DOHH2 (cell line): ENCODE measurements around the gene LTBR.

Experiments
- H3F3A ChIP-seq: fragments of 200-600 bp; sonication (generic), shearing (Covaris generic); 2 replicates; pipeline ENCODE4 v1.6.0; 2016; ENCODE audit warnings: antibody characterized with exemption, mild to moderate bottlenecking; ENCODE audit not compliant: control insufficient read depth, insufficient read depth
- H3K27ac ChIP-seq: fragments of 200-600 bp; sonication (generic); 2 replicates; pipeline ENCODE4 v1.5.1; 2014; ENCODE audit warnings: low read depth, mild to moderate bottlenecking, low read length, moderate library complexity
- H3K27me3 ChIP-seq: fragments of 200-600 bp; sonication (generic); 2 replicates; pipeline ENCODE4 v1.6.1; 2014; ENCODE audit warnings: mild to moderate bottlenecking, low read length, mixed read lengths; ENCODE audit not compliant: control insufficient read depth
- H3K36me3 ChIP-seq: fragments of 200-600 bp; sonication (generic); 2 replicates; pipeline ENCODE4 v1.6.1; 2014; ENCODE audit warnings: mild to moderate bottlenecking, low read length, moderate library complexity, mixed read lengths; ENCODE audit not compliant: control insufficient read depth
- H3K4me1 ChIP-seq: fragments of 200-600 bp; sonication (generic); 2 replicates; pipeline ENCODE4 v1.6.1; 2014; ENCODE audit warnings: mild to moderate bottlenecking, low read length, mixed read lengths; ENCODE audit not compliant: control insufficient read depth
- H3K4me2 ChIP-seq: fragments of 200-600 bp; sonication (generic); 2 replicates; pipeline ENCODE4 v1.6.0; 2014; ENCODE audit warnings: mild to moderate bottlenecking, low read length, moderate library complexity
- H3K4me3 ChIP-seq: fragments of 200-600 bp; sonication (generic); 2 replicates; pipeline ENCODE4 v1.5.1; 2014; ENCODE audit warnings: mild to moderate bottlenecking, low read length, mixed read lengths
- H3K79me2 ChIP-seq: fragments of 200-600 bp; sonication (generic); 2 replicates; pipeline ENCODE4 v1.6.1; 2014; ENCODE audit warnings: mild to moderate bottlenecking, low read length, mixed read lengths; ENCODE audit not compliant: control insufficient read depth
- H3K9me2 ChIP-seq: fragments of 200-600 bp; sonication (generic); replicated peaks from 2 replicates; pipeline ENCODE4 v1.6.1; 2014; ENCODE audit warnings: mild to moderate bottlenecking, low read length, mixed read lengths; ENCODE audit not compliant: control insufficient read depth
- H3K9me3 ChIP-seq: fragments of 200-600 bp; sonication (generic); 2 replicates; pipeline ENCODE4 v1.6.1; 2014; ENCODE audit warnings: antibody characterized with exemption, low read length, mixed read lengths; ENCODE audit not compliant: control insufficient read depth, insufficient read depth
- H4K20me1 ChIP-seq: fragments of 200-600 bp; sonication (generic); 2 replicates; pipeline ENCODE4 v1.6.0; 2014; ENCODE audit warnings: low read depth, mild to moderate bottlenecking, antibody characterized with exemption, low read length, moderate library complexity; ENCODE audit not compliant: control insufficient read depth, insufficient read depth
- CTCF ChIP-seq: fragments of 200-600 bp; sonication (generic); IDR thresholded peaks from one replicate; pipeline ENCODE4 v1.5.1; 2014; ENCODE audit warnings: antibody characterized with exemption, mild to moderate bottlenecking, low read depth, low read length; ENCODE audit not compliant: poor library complexity, severe bottlenecking
- EZH2phosphoT487 ChIP-seq: fragments of 200-600 bp; sonication (generic); IDR thresholded peaks from 2 replicates; pipeline ENCODE4 v1.6.1; 2017; ENCODE audit warnings: borderline replicate concordance, mild to moderate bottlenecking, antibody characterized with exemption, low read length, moderate library complexity, mixed read lengths

The LTBR gene

GRCh38 chr12:6387541-6387940 is 3.6 kb downstream of the LTBR start:
- Histone ChIP-seq H3F3A (no peaks in the 10 kb centered on the region), H3K27ac (no peak overlapping the region), H3K9me2 (no peaks in the 10 kb centered on the region), H3K9me3 (no peaks in the 10 kb centered on the region), H3K79me2 (no peaks in the 10 kb centered on the region), H3K4me1 (no peaks in the 10 kb centered on the region), H3K4me2 (no peak overlapping the region), H4K20me1 (no peaks in the 10 kb centered on the region), H3K4me3 (no peak overlapping the region), H3K36me3 (no peaks in the 10 kb centered on the region), H3K27me3 (peaks cover 25% of the 10 kb centered on the region)
- TF ChIP-seq EZH2phosphoT487 (no peak), CTCF (no peak)

GRCh38 chr12:6390084-6390799 is 6.3 kb downstream of the LTBR start:
- Histone ChIP-seq H3K79me2 (no peaks in the 10 kb centered on the region), H3K4me1 (no peaks in the 10 kb centered on the region), H3K9me2 (no peaks in the 10 kb centered on the region), H3K4me2 (no peak overlapping the region), H3K9me3 (no peaks in the 10 kb centered on the region), H3K4me3 (no peak overlapping the region), H3F3A (no peaks in the 10 kb centered on the region), H3K27me3 (peaks cover 15% of the 10 kb centered on the region), H3K27ac (no peak overlapping the region), H4K20me1 (no peaks in the 10 kb centered on the region), H3K36me3 (no peaks in the 10 kb centered on the region)
- no peak for TF ChIP-seq CTCF

GRCh38 chr12:6391013-6391412 is 7.1 kb downstream of the LTBR start:
- H3K4me1 ChIP-seq, result no peaks in the 10 kb centered on the region
- H3K9me2 ChIP-seq, result no peaks in the 10 kb centered on the region
- no peaks in the 10 kb centered on the region for H3F3A ChIP-seq
- H4K20me1 ChIP-seq, result no peaks in the 10 kb centered on the region
- H3K27ac ChIP-seq, result no peak overlapping the region
- H3K36me3 ChIP-seq, result no peaks in the 10 kb centered on the region
- no peaks in the 10 kb centered on the region for H3K9me3 ChIP-seq
- no peak overlapping the region for H3K4me2 ChIP-seq
- peaks cover 15% of the 10 kb centered on the region for H3K27me3 ChIP-seq
- no peak for TF ChIP-seq CTCF
- no peak for TF ChIP-seq EZH2phosphoT487
- no peak overlapping the region for H3K4me3 ChIP-seq
- H3K79me2 ChIP-seq, result no peaks in the 10 kb centered on the region
